A549 (cell line): ENCODE results near the gene NEURL3. TPM values are rescaled to one million over a fixed set of nuclear protein-coding genes. Genes with fewer than 3 reads are reported as not detected.
"Not testable (repeated sequence)": the region's sequence is repeated elsewhere in the genome, so short reads cannot be mapped to it uniquely, and the experiment has no call there.

ENCODE experiments used
- ATAC-seq, 2 experiments: fragments of 200-7000 bp in 1 of 2; fragments of >200 bp in 1 of 2; cut with Nextera tagmentation in 1 of 2; cut with Tn5 transposase in 1 of 2; 3 replicates each; pipeline versions ENCODE4 v1.8.0 to v1.9.1; 2018 to 2020; ENCODE audit warnings: mild to moderate bottlenecking in 1 of 2, moderate library complexity in 1 of 2
- CTCF ChIA-PET: fragments of 300-600 bp; sonication (Branson Sonifier 250); formaldehyde crosslinking; extraction: SDS; loops from one replicate; lab custom pipeline; 2021; ENCODE audit warnings: antibody characterized with exemption, inconsistent platforms; lab: Yijun Ruan, JAX
- POLR2A ChIA-PET: fragments of 350-600 bp; formaldehyde crosslinking; extraction: SDS; loops from one replicate; lab custom pipeline; 2021; ENCODE audit warnings: antibody characterized with exemption, inconsistent platforms; lab: Yijun Ruan, JAX
- DNase-seq, 2 experiments: peaks; one replicate each; pipeline versions ENCODE4 v3.0.0 to v3.0.0-alpha.2; 2011 to 2016; ENCODE audit warnings: low read depth in 1 of 2, low spot score in 1 of 2
- FAIRE-seq: peaks from 2 replicates; lab custom pipeline; 2011; peaks lifted over from hg19 to GRCh38; lab: Jason Lieb, UNC
- H3K27ac ChIP-seq, 2 experiments: fragments of >200 bp; sonication (Bioruptor Twin); formaldehyde crosslinking; 3 replicates each; pipeline ENCODE4 v1.5.1; 2016 to 2017
- H3K4me1 ChIP-seq: fragments of >200 bp; sonication (Bioruptor Twin); formaldehyde crosslinking; 3 replicates; pipeline ENCODE4 v1.6.1; 2016
- H3K4me2 ChIP-seq: fragments of >200 bp; sonication (Bioruptor Twin); formaldehyde crosslinking; 3 replicates; pipeline ENCODE4 v1.6.1; 2016
- H3K4me3 ChIP-seq: fragments of >200 bp; sonication (Bioruptor Twin); formaldehyde crosslinking; 3 replicates; pipeline ENCODE4 v1.5.1; 2016
- H3K9me3 ChIP-seq: fragments of >200 bp; sonication (Bioruptor Twin); formaldehyde crosslinking; 3 replicates; pipeline ENCODE4 v1.6.1; 2016
- BHLHE40 ChIP-seq: IDR thresholded peaks from 2 replicates; pipeline ENCODE4 v1.6.1; 2012; ENCODE audit warnings: low read depth, low read length, inconsistent platforms
- CBX2 ChIP-seq: fragments of 200-600 bp; sonication (generic); IDR thresholded peaks from 2 replicates; pipeline ENCODE4 v1.6.1; 2016; ENCODE audit warnings: low read depth, mild to moderate bottlenecking, borderline replicate concordance
- CHD2 ChIP-seq: fragments of 150-350 bp; IDR thresholded peaks from 2 replicates; pipeline ENCODE4 v1.6.1; 2014; ENCODE audit warnings: low read length; ENCODE audit not compliant: partially characterized antibody
- EHF ChIP-seq: fragments of 250-450 bp; sonication (Bioruptor Pico); IDR thresholded peaks from 2 replicates; pipeline ENCODE4 v1.5.0; 2020; ENCODE audit warnings: mild to moderate bottlenecking
- EHMT2 ChIP-seq: fragments of 200-600 bp; sonication (generic); IDR thresholded peaks from 2 replicates; pipeline ENCODE4 v1.6.1; 2016; ENCODE audit warnings: antibody characterized with exemption, low read depth, mild to moderate bottlenecking, moderate library complexity
- ESRRA ChIP-seq: fragments of 150-350 bp; IDR thresholded peaks from 2 replicates; pipeline ENCODE4 v1.6.1; 2014; ENCODE audit warnings: mild to moderate bottlenecking, low read length, borderline replicate concordance
- FOSL2 ChIP-seq, 2 experiments: fragments of 450-650 bp in 1 of 2; fragments of >200 bp in 1 of 2; sonication (Bioruptor Twin) in 1 of 2; formaldehyde crosslinking; IDR thresholded peaks; 2 replicates each; pipeline versions ENCODE4 v1.5.0 to v1.6.1; 2016 to 2020; ENCODE audit warnings: mild to moderate bottlenecking in 1 of 2, moderate library complexity in 1 of 2
- FOXS1 ChIP-seq: fragments of 250-450 bp; sonication (Bioruptor Pico); IDR thresholded peaks from 2 replicates; pipeline ENCODE4 v1.5.0; 2020; ENCODE audit warnings: mild to moderate bottlenecking, moderate library complexity
- GATA3 ChIP-seq: IDR thresholded peaks from 2 replicates; pipeline ENCODE4 v1.6.1; 2012; ENCODE audit warnings: borderline replicate concordance
- HDAC2 ChIP-seq: fragments of 200-600 bp; sonication (generic); IDR thresholded peaks from 2 replicates; pipeline ENCODE4 v1.6.1; 2016
- HOXA7 ChIP-seq: fragments of 250-450 bp; sonication (Bioruptor Pico); IDR thresholded peaks from 2 replicates; pipeline ENCODE4 v1.5.0; 2020; ENCODE audit warnings: mild to moderate bottlenecking, moderate library complexity
- HOXB13 ChIP-seq: fragments of 250-450 bp; sonication (Bioruptor Pico); IDR thresholded peaks from 2 replicates; pipeline ENCODE4 v1.5.0; 2020; ENCODE audit warnings: low read depth, mild to moderate bottlenecking, moderate library complexity
- KDM5A ChIP-seq: fragments of 200-600 bp; sonication (generic); IDR thresholded peaks from 2 replicates; pipeline ENCODE4 v1.6.1; 2016; ENCODE audit warnings: antibody characterized with exemption, mild to moderate bottlenecking
- MAZ ChIP-seq: fragments of 150-350 bp; IDR thresholded peaks from 2 replicates; pipeline ENCODE4 v1.6.1; 2014; ENCODE audit warnings: antibody characterized with exemption, low read depth, low read length, borderline replicate concordance
- MYC ChIP-seq: IDR thresholded peaks from 2 replicates; pipeline ENCODE4 v1.6.1; 2012; ENCODE audit warnings: mild to moderate bottlenecking, inconsistent platforms, low read length, improper control_type of control experiment, borderline replicate concordance
- NPAS2 ChIP-seq: fragments of 250-450 bp; sonication (Bioruptor Pico); IDR thresholded peaks from 2 replicates; pipeline ENCODE4 v1.8.0; 2022; ENCODE audit warnings: mild to moderate bottlenecking, moderate library complexity, borderline replicate concordance
- POLR2A ChIP-seq: IDR thresholded peaks from 2 replicates; pipeline ENCODE4 v1.6.1; 2012; ENCODE audit warnings: mild to moderate bottlenecking, low read length
- POLR2AphosphoS2 ChIP-seq: conservative IDR thresholded peaks from 2 replicates; pipeline ENCODE4 v1.6.1; 2012; ENCODE audit warnings: low read length, improper control_type of control experiment, inconsistent platforms
- ZFP36 ChIP-seq: fragments of 450-650 bp; IDR thresholded peaks from 2 replicates; pipeline ENCODE4 v1.6.1; 2014; ENCODE audit warnings: borderline replicate concordance; ENCODE audit not compliant: partially characterized antibody
- ZNF302 ChIP-seq: fragments of 250-450 bp; sonication (Bioruptor Pico); IDR thresholded peaks from 2 replicates; pipeline ENCODE4 v1.9.0; 2021; ENCODE audit warnings: inconsistent platforms, mild to moderate bottlenecking, moderate library complexity
- ZSCAN20 ChIP-seq: fragments of 250-450 bp; sonication (Bioruptor Pico); IDR thresholded peaks from 2 replicates; pipeline ENCODE4 v1.8.0; 2022; ENCODE audit warnings: mild to moderate bottlenecking, moderate library complexity
- WGBS: methylation state at CpG from one replicate; pipeline ENCODE4 v1.1.6; 2017; ENCODE audit errors: missing lambda C conversion rate; 5-methylcytosine and 5-hydroxymethylcytosine counted together
- polyA plus RNA-seq, 4 experiments: library from polyadenylated mRNA; depleted of rRNA in 3 of 4; stranded (reverse); fragments of >200 nt; fragmentation: RNase III in 1 of 4; extraction: RNeasy Plus Mini Kit Qiagen cat#74134 plus additional on column Dnase treatment in 1 of 4; gene quantifications; 2 replicates in 3 of 4; 3 replicates in 1 of 4; pipeline ENCODE4 v1.2.3, GENCODE V29; 2011 to 2017
- TF ChIP-seq, protein P1 (sequence below): IDR thresholded peaks from 2 replicates; pipeline ENCODE4 v1.6.1; 2012
- TF ChIP-seq, protein P2 (sequence below): IDR thresholded peaks from 2 replicates; pipeline ENCODE4 v1.6.1; 2012; ENCODE audit warnings: low read depth, borderline replicate concordance
- TF ChIP-seq, protein P3 (sequence below): fragments of 450-650 bp; IDR thresholded peaks from 2 replicates; pipeline ENCODE4 v1.6.1; 2014; ENCODE audit warnings: antibody characterized with exemption

Gene NEURL3
- polyA plus RNA-seq, 2 of the 4 experiments (the other 2 are of a cell fraction): 0.28 to 0.44 TPM

DNA sequence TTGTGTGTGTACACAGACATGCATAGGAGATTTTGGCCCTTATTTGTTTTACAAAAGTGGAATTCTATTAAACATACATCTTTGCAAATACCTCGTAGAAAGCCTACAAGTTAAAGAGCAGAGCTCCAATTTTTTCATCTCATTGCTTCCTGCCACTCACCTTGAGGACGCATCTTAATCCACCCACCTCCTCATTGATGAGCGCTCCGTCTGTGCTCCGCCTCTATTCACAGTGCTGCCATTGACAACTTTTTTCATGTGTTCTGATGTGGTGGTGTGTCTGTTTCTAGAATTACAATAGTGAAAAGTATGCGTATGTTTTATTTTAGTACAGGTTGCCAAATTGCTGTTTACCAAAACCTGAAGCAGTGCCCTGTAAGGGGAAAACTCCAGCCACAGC is 36.3 kb downstream of the NEURL3 start:
- ATAC-seq: no peak
- no peak for DNase-seq
- CTCF ChIA-PET: interaction anchor here (0.6 to 2.2 kb wide), 3 partner anchors 38 to 60 kb away, joined by 3 to 8 read pairs (median 5); no protein-coding TSS in a partner anchor
- no peak overlapping the region for H3K4me2 ChIP-seq
- no peak overlapping the region for H3K4me3 ChIP-seq
- no peaks in the 10 kb centered on the region for H3K9me3 ChIP-seq
- H3K27ac ChIP-seq: no peak overlapping the region
- FAIRE-seq: no peak
- 84% methylated on average over 6 of the region's 6 CpGs for WGBS
- TF ChIP-seq GATA3: no peak
- no peak for TF ChIP-seq KDM5A
- TF ChIP-seq CHD2: no peak
- no peak for TF ChIP-seq ZFP36
- TF ChIP-seq POLR2AphosphoS2: no peak
- TF ChIP-seq ESRRA: no peak
- TF ChIP-seq, protein P1, sequence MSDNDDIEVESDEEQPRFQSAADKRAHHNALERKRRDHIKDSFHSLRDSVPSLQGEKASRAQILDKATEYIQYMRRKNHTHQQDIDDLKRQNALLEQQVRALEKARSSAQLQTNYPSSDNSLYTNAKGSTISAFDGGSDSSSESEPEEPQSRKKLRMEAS: no peak
- POLR2A ChIA-PET: no interaction called here
- no peaks in the 10 kb centered on the region for H3K4me1 ChIP-seq

DNA sequence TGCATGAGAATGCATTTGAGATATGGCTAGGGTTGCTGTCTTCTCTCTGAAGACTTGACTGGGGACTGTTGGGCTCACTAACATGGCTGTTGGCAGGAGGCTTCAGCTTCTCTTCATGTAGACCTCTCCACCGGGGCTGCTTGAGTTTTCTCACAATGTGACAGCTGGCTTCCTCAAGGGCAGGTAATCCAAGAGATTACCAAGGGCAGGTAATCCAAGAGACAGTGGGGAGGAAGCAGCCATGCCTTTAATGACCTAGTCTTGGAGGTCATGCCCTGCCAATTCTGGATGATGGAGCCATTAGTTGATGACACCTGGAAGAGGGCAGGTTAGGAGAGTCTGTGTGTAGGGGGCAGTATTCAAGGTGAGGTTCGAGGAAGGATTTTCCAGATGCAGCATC is 40.5 kb downstream of the NEURL3 start:
- 57% methylated on average over 1 of the region's 2 CpGs for WGBS
- no peak for FAIRE-seq
- TF ChIP-seq NPAS2 (CRISPR knock-in tag) (no peak), MAZ (no peak), POLR2A (no peak), EHF (CRISPR knock-in tag) (no peak), BHLHE40 (no peak)
- H3K9me3 ChIP-seq: peaks cover 4% of the 10 kb centered on the region; the same call in 2 of the 3 replicates
- H3K4me3 ChIP-seq: no peak overlapping the region
- ATAC-seq: no peak
- CTCF ChIA-PET: interaction anchor here (1.0 kb wide), 1 partner anchor 57 kb away, joined by 4 read pairs; no protein-coding TSS in a partner anchor
- H3K27ac ChIP-seq: no peak overlapping the region
- no peak overlapping the region for H3K4me2 ChIP-seq
- no peak for DNase-seq
- POLR2A ChIA-PET: no interaction called here
- H3K4me1 ChIP-seq: no peaks in the 10 kb centered on the region

DNA sequence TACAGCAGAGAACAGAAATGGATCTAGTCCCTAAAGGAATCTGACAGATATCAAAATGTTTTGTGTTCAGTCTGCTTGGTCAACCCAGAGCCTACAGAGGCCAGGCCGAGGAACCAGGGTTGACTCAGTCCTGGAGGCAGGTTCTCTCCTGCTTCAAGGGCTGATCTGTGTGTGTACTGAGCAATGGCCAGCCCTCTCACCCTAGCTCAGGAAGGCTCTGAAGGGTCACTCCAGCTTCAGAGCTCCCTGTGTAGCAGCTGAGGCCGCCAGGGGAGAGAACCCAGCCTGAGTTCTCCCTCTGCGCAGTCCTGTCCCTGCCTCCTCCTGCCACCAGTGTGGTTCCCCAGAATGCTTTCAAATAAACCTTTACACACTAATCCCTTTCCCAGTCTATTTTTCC is 41.1 kb downstream of the NEURL3 start:
- DNase-seq: no peak
- ChIA-PET CTCF (interaction anchor here (1.0 kb wide), 1 partner anchor 57 kb away, joined by 4 read pairs; no protein-coding TSS in a partner anchor), POLR2A (no interaction called here)
- Histone ChIP-seq H3K4me3 (no peak overlapping the region), H3K27ac (no peak overlapping the region), H3K9me3 (peaks cover 10% of the 10 kb centered on the region; the same call in 2 of the 3 replicates), H3K4me2 (no peak overlapping the region), H3K4me1 (no peaks in the 10 kb centered on the region)
- TF ChIP-seq CBX2 (no peak), HDAC2 (no peak), HOXB13 (CRISPR knock-in tag) (no peak), MYC (no peak), EHMT2 (no peak), FOSL2 (IDR thresholded peaks at IDR 0.05) (no peak), FOSL2 (CRISPR knock-in tag; IDR thresholded peaks at IDR 0.05) (no peak), POLR2AphosphoS2 (no peak), ZSCAN20 (CRISPR knock-in tag) (no peak)
- TF ChIP-seq, protein P2, sequence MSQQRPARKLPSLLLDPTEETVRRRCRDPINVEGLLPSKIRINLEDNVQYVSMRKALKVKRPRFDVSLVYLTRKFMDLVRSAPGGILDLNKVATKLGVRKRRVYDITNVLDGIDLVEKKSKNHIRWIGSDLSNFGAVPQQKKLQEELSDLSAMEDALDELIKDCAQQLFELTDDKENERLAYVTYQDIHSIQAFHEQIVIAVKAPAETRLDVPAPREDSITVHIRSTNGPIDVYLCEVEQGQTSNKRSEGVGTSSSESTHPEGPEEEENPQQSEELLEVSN: no peak
- TF ChIP-seq, protein P1: no peak
- 44% methylated on average over 3 of the region's 3 CpGs for WGBS
- ATAC-seq: peak in 1 of 2 experiments; percentile 53; a peak in 4 of 6 replicates
- FAIRE-seq: no peak

DNA sequence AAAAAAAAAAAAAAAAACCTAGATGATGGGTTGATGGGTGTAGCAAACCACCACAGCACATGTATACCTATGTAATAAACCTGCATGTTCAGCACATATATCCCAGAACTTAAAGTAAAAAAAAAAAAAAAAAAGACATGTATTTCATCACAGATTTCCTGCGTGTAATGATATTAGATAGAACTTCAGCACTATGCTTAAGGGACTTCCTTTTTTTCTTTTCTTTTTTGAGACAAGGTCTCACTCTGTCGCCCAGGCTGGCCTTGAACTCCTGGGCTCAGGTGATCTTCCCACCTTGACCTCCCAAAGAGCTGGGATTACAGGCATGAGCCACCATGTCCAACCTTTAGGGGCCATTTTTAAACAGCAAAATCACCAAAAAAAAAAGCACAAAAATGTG is 42.0 kb downstream of the NEURL3 start:
- ChIA-PET POLR2A (no interaction called here), CTCF (no interaction called here)
- no peak overlapping the region for H3K4me3 ChIP-seq
- FAIRE-seq (no peak), ATAC-seq (no peak), DNase-seq (no peak)
- no peaks in the 10 kb centered on the region for H3K4me1 ChIP-seq
- WGBS: 77% methylated on average over 2 of the region's 2 CpGs
- TF ChIP-seq, protein P3, sequence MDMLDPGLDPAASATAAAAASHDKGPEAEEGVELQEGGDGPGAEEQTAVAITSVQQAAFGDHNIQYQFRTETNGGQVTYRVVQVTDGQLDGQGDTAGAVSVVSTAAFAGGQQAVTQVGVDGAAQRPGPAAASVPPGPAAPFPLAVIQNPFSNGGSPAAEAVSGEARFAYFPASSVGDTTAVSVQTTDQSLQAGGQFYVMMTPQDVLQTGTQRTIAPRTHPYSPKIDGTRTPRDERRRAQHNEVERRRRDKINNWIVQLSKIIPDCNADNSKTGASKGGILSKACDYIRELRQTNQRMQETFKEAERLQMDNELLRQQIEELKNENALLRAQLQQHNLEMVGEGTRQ: no peak
- TF ChIP-seq ZNF302 (no peak), HOXA7 (CRISPR knock-in tag) (no peak), FOXS1 (CRISPR knock-in tag) (no peak)
- no peak overlapping the region for H3K4me2 ChIP-seq
- H3K27ac ChIP-seq: no peak overlapping the region
- H3K9me3 ChIP-seq: peaks cover 15% of the 10 kb centered on the region; the same call in 2 of the 3 replicates

DNA sequence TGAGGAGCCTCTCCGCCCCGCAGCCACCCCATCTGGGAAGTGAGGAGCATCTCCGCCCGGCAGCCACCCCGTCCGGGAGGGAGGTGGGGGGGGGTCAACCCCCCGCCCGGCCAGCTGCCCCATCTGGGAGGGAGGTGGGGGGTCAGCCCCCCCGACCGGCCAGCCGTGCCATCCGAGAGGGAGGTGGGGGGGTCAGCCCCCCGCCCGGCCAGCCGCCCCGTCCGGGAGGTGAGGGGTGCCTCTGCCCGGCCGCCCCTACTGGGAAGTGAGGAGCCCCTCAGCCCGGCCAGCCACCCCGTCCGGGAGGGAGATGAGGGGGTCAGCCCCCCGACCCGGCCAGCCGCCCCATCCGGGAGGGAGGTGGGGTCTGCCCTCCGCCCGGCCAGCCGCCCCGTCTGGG is 43.5 kb downstream of the NEURL3 start:
- DNase-seq, H3K4me2 ChIP-seq, ATAC-seq, H3K4me1 ChIP-seq, POLR2A ChIA-PET, H3K27ac ChIP-seq, CTCF ChIA-PET, FAIRE-seq, H3K4me3 ChIP-seq: not testable (repeated sequence)
- H3K9me3 ChIP-seq: peaks cover 15% of the 10 kb centered on the region; the same call in 2 of the 3 replicates
- WGBS: no CpG with 5 or more reads among the region's 30 CpGs
